Lung microvascular endothelial cell (primary cell): ENCODE measurements around the gene CMTM3. TPM values are rescaled to one million over a fixed set of nuclear protein-coding genes. Genes with fewer than 3 reads are reported as not detected.
"Not testable (repeated sequence)": the region's sequence is repeated elsewhere in the genome, so short reads cannot be mapped to it uniquely, and the experiment has no call there.

Experiments
- DNase-seq, 2 donors: peaks; one replicate each; pipeline versions ENCODE4 v3.0.0 to v3.0.0-alpha.2; 2010; ENCODE audit warnings: low read depth in 2 of 2
- total RNA-seq: library from RNA; depleted of rRNA; stranded (reverse); fragments of >200 nt; gene quantifications from 2 replicates; pipeline ENCODE4 v1.2.1, GENCODE V29; 2014

The CMTM3 gene, protein sequence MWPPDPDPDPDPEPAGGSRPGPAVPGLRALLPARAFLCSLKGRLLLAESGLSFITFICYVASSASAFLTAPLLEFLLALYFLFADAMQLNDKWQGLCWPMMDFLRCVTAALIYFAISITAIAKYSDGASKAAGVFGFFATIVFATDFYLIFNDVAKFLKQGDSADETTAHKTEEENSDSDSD
- total RNA-seq: 23.1 and 28.0 TPM in 2 replicates

GRCh38 chr16:66604376-66605176 lies at the start of gene CMTM3:
TSS of gene CMTM3 (plus strand) at chr16:66604704. CDS start at chr16:66604806, 102 bp downstream.
- peak; percentile 64 to 78 for DNase-seq

DNA sequence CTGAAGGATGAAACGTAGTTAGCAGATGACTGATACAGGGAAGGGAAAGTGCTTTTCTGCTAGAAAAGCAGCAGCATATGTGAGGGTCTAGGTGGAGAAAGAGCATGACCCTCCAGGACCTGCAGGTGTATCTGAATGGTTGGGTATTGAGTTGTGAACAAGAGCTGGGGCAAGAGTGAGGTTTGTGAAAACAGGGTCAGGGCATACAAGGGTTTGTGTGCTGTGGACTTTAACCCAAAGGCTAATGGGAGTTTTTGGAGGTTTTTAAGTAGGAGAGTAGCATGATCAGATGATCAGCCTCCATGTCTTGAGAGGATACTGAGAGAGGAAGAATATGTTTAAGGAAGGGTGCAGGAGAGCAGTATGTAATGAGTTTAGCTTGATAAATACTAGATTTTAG lies 44.4 kb upstream of the CMTM3 start:
- no peak for DNase-seq

GRCh38 chr16:66561381-66562080 lies 43.0 kb upstream of the CMTM3 start:
- no peak for DNase-seq

DNA sequence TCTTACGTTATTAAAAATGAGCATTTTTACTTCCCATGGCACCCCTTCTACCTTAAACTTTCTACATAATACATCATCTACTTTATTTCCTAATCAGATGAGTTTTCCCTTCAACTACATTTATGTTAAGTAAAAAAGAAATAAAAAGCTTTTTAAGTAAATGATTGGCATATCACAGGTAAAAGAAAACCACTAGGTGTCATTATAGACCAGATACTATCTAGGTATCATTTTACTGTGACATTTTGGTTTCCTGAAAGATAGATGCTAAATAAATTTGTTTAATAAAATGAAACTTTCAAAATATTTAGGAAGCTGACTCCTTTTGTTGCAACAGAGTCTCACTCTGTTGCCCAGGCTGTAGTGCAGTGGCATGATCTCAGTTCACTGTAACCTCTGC lies 42.1 kb upstream of the CMTM3 start:
- DNase-seq: peak in 1 of 2 donors; percentile 30

- DNase-seq: no peak
Observed at GRCh38 chr16:66562986-66563385, 41.5 kb upstream of the CMTM3 start.

DNA sequence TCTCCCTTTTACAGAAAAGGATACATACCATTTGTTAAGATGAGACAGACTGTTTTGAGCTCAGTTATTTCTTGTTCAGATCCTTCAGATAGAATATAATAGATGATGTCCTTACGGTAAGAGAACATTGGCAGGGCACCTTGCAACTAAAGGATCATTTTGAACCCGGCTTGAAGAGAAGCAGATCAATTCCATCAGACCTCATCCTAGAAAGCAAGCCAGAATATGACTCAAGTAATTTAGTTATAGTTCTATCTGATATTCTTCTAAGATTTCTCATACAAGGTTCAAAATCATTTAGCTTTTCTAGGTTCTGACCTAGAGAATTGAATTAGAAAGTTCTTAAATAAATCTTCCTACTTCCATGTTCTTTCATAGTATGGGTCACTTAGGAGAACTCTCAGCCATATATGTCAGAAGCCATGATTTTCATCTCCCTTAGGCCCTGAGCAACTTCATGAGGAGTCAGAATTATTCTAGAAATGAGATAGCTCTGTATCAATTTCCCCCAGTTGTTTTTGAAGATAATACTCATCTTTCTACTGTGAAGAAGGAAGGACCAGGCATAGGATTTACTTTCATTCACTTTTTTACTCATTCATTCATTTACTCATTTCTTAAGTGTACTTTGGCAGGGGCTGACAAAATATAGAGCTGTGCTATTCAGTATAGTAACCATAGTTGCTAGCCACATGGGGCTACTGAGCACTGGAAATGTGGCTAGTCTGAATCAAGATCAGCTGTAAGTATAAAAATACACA lies 40.8 kb upstream of the CMTM3 start:
- DNase-seq: no peak

GRCh38 chr16:66566051-66566901 lies 38.2 kb upstream of the CMTM3 start, which contains the start of gene CMTM1:
TSS of gene CMTM1 (plus strand) at chr16:66566439. CDS start at chr16:66566514, 75 bp downstream.
- no peak for DNase-seq

DNA sequence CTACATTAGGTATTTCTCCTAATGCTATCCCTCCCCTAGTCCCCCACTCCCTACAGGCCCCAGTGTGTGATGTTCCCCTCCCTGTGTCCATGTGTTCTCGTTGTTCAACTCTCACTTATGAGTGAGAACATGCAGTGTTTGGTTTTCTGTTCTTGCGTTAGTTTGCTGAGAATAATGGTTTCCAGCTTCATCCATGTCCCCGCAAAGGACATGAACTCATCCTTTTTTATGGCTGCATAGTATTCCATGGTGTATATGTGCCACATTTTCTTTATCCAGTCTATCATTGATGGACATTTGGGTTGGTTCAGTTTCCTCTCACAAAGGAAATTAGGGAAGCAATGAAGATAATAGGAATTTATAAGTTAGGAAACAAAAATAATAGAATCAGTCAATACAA lies 37.2 kb upstream of the CMTM3 start:
- DNase-seq: not testable (repeated sequence)

GRCh38 chr16:66568355-66568754 lies 36.1 kb upstream of the CMTM3 start:
- peak in 1 of 2 donors; percentile 53 for DNase-seq

DNA sequence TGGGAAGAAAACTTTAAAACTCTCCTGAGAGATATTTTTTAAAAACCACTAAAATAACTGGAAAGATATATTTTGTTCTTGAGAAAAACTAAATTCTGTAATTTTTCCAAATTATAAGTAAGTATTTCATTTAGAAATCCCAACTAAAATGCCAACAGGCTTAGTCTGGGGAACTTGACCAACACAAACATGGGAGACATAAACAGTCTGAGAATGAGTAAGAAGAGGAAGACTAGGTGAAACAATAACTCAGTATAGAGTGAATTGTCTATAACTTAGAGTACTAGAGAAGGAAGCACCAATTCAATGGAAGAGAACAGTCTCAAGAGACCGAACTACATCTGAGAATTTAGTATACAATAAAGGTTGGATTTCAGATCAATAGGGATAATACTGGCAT lies 35.4 kb upstream of the CMTM3 start:
- DNase-seq: peak in 1 of 2 donors; percentile 71

GRCh38 chr16:66569827-66570405 lies 34.6 kb upstream of the CMTM3 start:
- peak in 1 of 2 donors; percentile 67 for DNase-seq

GRCh38 chr16:66572356-66572755 lies 32.1 kb upstream of the CMTM3 start:
- no peak for DNase-seq

GRCh38 chr16:66574081-66574480 lies 30.4 kb upstream of the CMTM3 start:
- no peak for DNase-seq

DNA sequence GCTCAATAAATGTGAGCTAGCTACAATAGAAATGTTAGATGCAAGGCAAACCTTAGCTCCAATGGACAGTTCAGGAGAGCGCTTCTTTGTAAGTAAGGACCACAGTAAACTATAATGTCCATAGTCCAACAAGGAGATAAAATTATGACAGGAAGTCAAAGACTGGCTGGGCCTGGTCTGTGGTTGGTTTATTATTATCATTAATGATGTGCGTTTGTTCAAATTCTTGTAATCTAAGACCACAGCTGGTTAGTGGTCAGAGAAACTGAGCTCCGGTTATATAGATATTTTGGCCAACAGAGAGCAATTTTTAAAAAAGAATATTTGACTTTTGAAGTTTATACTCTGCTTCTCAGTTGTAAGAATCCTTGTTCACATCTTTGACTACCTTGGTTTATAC lies 30.0 kb upstream of the CMTM3 start:
- DNase-seq: no peak

- no peak for DNase-seq
Observed at GRCh38 chr16:66575060-66575459, 29.4 kb upstream of the CMTM3 start.

DNA sequence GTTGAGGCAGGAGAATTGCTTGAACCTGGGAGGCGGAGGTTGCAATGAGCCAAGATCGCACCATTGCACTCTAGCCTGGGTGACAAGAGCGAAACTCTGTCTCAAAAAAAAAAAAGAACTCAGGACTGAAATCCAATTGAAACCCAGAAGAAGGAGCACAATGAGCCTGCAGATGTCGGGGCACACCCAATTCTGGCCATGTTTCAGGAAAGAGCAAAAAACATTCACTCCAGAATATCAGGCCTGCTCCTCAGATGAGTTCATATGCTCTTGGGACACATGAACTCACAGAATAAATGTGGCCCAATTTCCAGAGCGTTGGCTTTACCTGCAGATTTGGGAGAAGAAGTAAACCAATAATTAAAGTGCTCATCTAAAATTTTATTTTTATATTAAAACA lies 28.2 kb upstream of the CMTM3 start:
- DNase-seq: no peak

GRCh38 chr16:66578651-66579531 lies 25.6 kb upstream of the CMTM3 start, which contains the start of gene CMTM2:
TSS of gene CMTM2 (plus strand) at chr16:66579463. CDS start at chr16:66579608, 145 bp downstream.
- DNase-seq: peak in 1 of 2 donors; percentile 39

GRCh38 chr16:66580605-66581209 lies 23.8 kb upstream of the CMTM3 start:
- peak in 1 of 2 donors; percentile 7 for DNase-seq
